Left kidney (tissue), 2 donors: ENCODE data around the gene PRSS8. TPM values are rescaled to one million over a fixed set of nuclear protein-coding genes. Genes with fewer than 3 reads are reported as not detected.
"Not testable (repeated sequence)": the region's sequence is repeated elsewhere in the genome, so short reads cannot be mapped to it uniquely, and the experiment has no call there.

Experiments used
- DNase-seq: peaks from one replicate; pipeline ENCODE4 v3.0.0-alpha.2; 2013
- polyA plus RNA-seq: library from polyadenylated mRNA; unstranded; fragments of 120-200 nt; gene quantifications from one replicate; pipeline ENCODE4 v1.2.1, GENCODE V29; 2013; ENCODE audit not compliant: insufficient read length

Gene PRSS8
- polyA plus RNA-seq, 1 donor = 54.4 TPM

GRCh38 chr16:31106509-31107464 lies 28.7 kb downstream of the PRSS8 start:
- no peak for DNase-seq

- peak; percentile 53 for DNase-seq
Observed at GRCh38 chr16:31105677-31106213, 29.8 kb downstream of the PRSS8 start.

- DNase-seq = not testable (repeated sequence)
Observed at GRCh38 chr16:31100876-31101641, 34.5 kb downstream of the PRSS8 start.

- no peak for DNase-seq
Observed at GRCh38 chr16:31099860-31100638, 35.5 kb downstream of the PRSS8 start.

- DNase-seq = peak; percentile 91
Observed at GRCh38 chr16:31094424-31095120, 41.0 kb downstream of the PRSS8 start, which contains the start of gene VKORC1. Gene VKORC1, minus strand, starts transcription at chr16:31094797. Its CDS starts 68 bp downstream, at chr16:31094729.

GRCh38 chr16:31094088-31094423 lies 41.5 kb downstream of the PRSS8 start:
- DNase-seq = no peak

GRCh38 chr16:31093132-31093703 lies 42.3 kb downstream of the PRSS8 start:
- no peak for DNase-seq

- DNase-seq = no peak
Observed at GRCh38 chr16:31092330-31092729, 43.2 kb downstream of the PRSS8 start.

GRCh38 chr16:31090540-31090939 lies 45.0 kb downstream of the PRSS8 start:
- DNase-seq = no peak

GRCh38 chr16:31089199-31089598 lies 46.3 kb downstream of the PRSS8 start:
- DNase-seq = no peak

GRCh38 chr16:31088459-31089183 lies 46.9 kb downstream of the PRSS8 start, which contains the start of gene PRSS53:
Gene PRSS53, minus strand, starts transcription at chr16:31088943. Its CDS starts 134 bp downstream, at chr16:31088809.
- DNase-seq = no peak

- DNase-seq = no peak
Observed at GRCh38 chr16:31087971-31088370, 47.6 kb downstream of the PRSS8 start.

- DNase-seq = no peak
Observed at GRCh38 chr16:31087481-31087880, 48.0 kb downstream of the PRSS8 start.

GRCh38 chr16:31086629-31086906 lies 49.0 kb downstream of the PRSS8 start:
- DNase-seq = no peak

- DNase-seq = no peak
Observed at GRCh38 chr16:31085873-31086628, 49.5 kb downstream of the PRSS8 start.

- no peak for DNase-seq
Observed at GRCh38 chr16:31085411-31085810, 50.1 kb downstream of the PRSS8 start.

GRCh38 chr16:31084584-31085302 lies 50.8 kb downstream of the PRSS8 start:
- DNase-seq = no peak

GRCh38 chr16:31083981-31084380 lies 51.5 kb downstream of the PRSS8 start:
- DNase-seq = no peak

- DNase-seq = no peak
Observed at GRCh38 chr16:31083556-31083955, 52.0 kb downstream of the PRSS8 start.
